SK-N-MC (cell line): ENCODE data around the gene NSUN2.

Source experiments
- EZH2 ChIP-seq: fragments of 200-600 bp; sonication (generic); IDR thresholded peaks from one replicate; pipeline ENCODE4 v1.6.1; 2017; ENCODE audit warnings: antibody characterized with exemption
- POLR2AphosphoS5 ChIP-seq: IDR thresholded peaks from 2 replicates; pipeline ENCODE4 v1.6.1; 2012; ENCODE audit warnings: mild to moderate bottlenecking, low read depth, low read length, borderline replicate concordance

DNA sequence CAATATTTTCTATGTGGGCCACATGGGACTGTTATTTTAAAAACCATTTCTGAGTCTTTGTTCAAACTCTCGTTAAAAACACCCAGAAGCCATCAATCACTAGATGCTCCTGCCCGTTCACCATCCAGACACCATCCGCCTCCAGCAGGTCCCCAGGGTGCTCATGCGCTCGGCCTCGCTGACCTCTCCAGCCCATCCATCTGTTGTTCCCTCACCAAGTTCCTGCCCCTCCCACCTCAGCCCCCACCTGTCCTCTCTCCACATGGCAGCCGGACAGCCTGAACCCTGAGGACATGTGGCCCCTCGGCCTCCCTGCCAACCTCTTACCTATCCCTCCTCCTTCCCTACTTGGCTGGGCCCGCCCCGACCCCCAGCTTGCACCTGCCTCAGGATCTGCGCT lies 31.6 kb downstream of the NSUN2 start:
- TF ChIP-seq POLR2AphosphoS5 (no peak), EZH2 (no peak)
